Measurements from ENCODE around the gene HAAO.

GRCh38 chr2:42756966-42757513 is 35.3 kb downstream of the HAAO start:
- TF ChIP-seq CTCF (IDR thresholded peaks at IDR 0.05), result no peak
- no peak for TF ChIP-seq POLR2A (IDR thresholded peaks at IDR 0.05)
